ENCODE data around the gene RNF7.
A peak's percentile ranks its signal among the peaks of the same experiment; 100 is the strongest.
"Not testable (repeated sequence)": the region's sequence is repeated elsewhere in the genome, so short reads cannot be mapped to it uniquely, and the experiment has no call there.

Gene RNF7

GRCh38 chr3:141735770-141736465, 2.2 kb upstream of the RNF7 start:
- DNase-seq, result peak; percentile 31

- DNase-seq, result peak; percentile 96
Measured at GRCh38 chr3:141737093-141737492, 1.0 kb upstream of the RNF7 start.

- no peak for DNase-seq
Measured at GRCh38 chr3:141737678-141738021, 448 bp upstream of the RNF7 start.

GRCh38 chr3:141738891-141739363, 829 bp downstream of the RNF7 start:
- peak; percentile 46 for DNase-seq

GRCh38 chr3:141739731-141740130, 1.6 kb downstream of the RNF7 start:
- no peak for DNase-seq

- DNase-seq, result no peak
Measured at GRCh38 chr3:141740349-141740748, 2.3 kb downstream of the RNF7 start.

GRCh38 chr3:141743305-141743704, 5.2 kb downstream of the RNF7 start:
- DNase-seq, result no peak

GRCh38 chr3:141746962-141747361, 8.9 kb downstream of the RNF7 start:
- no peak for DNase-seq

- no peak for DNase-seq
Measured at GRCh38 chr3:141753399-141753798, 15.3 kb downstream of the RNF7 start.

GRCh38 chr3:141754032-141754431, 15.9 kb downstream of the RNF7 start:
- DNase-seq, result no peak

- DNase-seq, result not testable (repeated sequence)
Measured at GRCh38 chr3:141762552-141762951, 24.5 kb downstream of the RNF7 start.

GRCh38 chr3:141763088-141763750, 25.1 kb downstream of the RNF7 start, which contains the start of gene GRK7:
TSS of gene GRK7 (plus strand) at chr3:141763408. CDS start at chr3:141778285, 14,877 bp downstream.
- no peak for DNase-seq

GRCh38 chr3:141764045-141764444, 25.9 kb downstream of the RNF7 start:
- no peak for DNase-seq

GRCh38 chr3:141764465-141764864, 26.4 kb downstream of the RNF7 start:
- DNase-seq, result no peak

GRCh38 chr3:141764986-141765385, 26.9 kb downstream of the RNF7 start:
- DNase-seq, result no peak

- DNase-seq, result no peak
Measured at GRCh38 chr3:141767066-141767465, 29.0 kb downstream of the RNF7 start.

- DNase-seq, result no peak
Measured at GRCh38 chr3:141769221-141769894, 31.3 kb downstream of the RNF7 start.

GRCh38 chr3:141773676-141774075, 35.6 kb downstream of the RNF7 start:
- no peak for DNase-seq

GRCh38 chr3:141776376-141776775, 38.3 kb downstream of the RNF7 start:
- DNase-seq, result no peak

- no peak for DNase-seq
Measured at GRCh38 chr3:141776885-141777284, 38.8 kb downstream of the RNF7 start.

GRCh38 chr3:141777957-141778813, 40.1 kb downstream of the RNF7 start:
- DNase-seq, result no peak

- no peak for DNase-seq
Measured at GRCh38 chr3:141779667-141780066, 41.6 kb downstream of the RNF7 start.

GRCh38 chr3:141782386-141782932, 44.4 kb downstream of the RNF7 start:
- no peak for DNase-seq

All from MV-4-11 (cell line).